ENCODE data around the gene POC1A. TPM values are rescaled to one million over a fixed set of nuclear protein-coding genes. Genes with fewer than 3 reads are reported as not detected.

The POC1A gene
- total and polyA plus RNA-seq, 8 donors = 0.37 to 1.1 (median 0.71) TPM

DNA sequence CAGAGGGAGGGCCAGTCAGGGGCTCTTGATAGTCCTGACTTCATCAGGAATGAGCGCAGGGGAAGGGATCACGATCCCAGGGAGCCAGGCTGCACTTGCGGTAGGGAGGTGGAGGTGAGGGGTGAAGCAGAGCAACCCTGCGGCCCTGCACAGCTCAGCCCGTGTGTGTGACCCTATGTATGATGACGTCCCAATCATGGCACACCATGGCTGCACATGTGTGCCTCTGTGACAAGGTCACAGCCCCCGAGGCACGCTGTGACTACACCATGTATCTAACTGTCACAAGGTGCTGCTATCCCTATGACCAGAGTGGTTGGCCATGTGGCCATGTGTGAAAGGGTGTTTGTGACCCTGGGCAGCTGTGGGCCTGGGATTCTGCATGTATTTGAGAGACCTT lies 30.5 kb upstream of the POC1A start:
- 74 to 85% methylated on average over 8 of the region's 8 CpGs for WGBS, 2 donors
- DNase-seq (no peak), ATAC-seq (no peak), FAIRE-seq (no peak)
- no peak overlapping the region for H3K27ac ChIP-seq
- no peak overlapping the region for H3K4me3 ChIP-seq
- no peaks in the 10 kb centered on the region for H3K4me1 ChIP-seq
- no peaks in the 10 kb centered on the region for H3K27me3 ChIP-seq
- no peaks in the 10 kb centered on the region for H3K9me3 ChIP-seq
- no peaks in the 10 kb centered on the region for H3K36me3 ChIP-seq
- TF ChIP-seq, protein P1, sequence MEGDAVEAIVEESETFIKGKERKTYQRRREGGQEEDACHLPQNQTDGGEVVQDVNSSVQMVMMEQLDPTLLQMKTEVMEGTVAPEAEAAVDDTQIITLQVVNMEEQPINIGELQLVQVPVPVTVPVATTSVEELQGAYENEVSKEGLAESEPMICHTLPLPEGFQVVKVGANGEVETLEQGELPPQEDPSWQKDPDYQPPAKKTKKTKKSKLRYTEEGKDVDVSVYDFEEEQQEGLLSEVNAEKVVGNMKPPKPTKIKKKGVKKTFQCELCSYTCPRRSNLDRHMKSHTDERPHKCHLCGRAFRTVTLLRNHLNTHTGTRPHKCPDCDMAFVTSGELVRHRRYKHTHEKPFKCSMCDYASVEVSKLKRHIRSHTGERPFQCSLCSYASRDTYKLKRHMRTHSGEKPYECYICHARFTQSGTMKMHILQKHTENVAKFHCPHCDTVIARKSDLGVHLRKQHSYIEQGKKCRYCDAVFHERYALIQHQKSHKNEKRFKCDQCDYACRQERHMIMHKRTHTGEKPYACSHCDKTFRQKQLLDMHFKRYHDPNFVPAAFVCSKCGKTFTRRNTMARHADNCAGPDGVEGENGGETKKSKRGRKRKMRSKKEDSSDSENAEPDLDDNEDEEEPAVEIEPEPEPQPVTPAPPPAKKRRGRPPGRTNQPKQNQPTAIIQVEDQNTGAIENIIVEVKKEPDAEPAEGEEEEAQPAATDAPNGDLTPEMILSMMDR (IDR thresholded peaks at IDR 0.05) = no peak
- intact Hi-C loops (cut with DNase I) = no loop called here

DNA sequence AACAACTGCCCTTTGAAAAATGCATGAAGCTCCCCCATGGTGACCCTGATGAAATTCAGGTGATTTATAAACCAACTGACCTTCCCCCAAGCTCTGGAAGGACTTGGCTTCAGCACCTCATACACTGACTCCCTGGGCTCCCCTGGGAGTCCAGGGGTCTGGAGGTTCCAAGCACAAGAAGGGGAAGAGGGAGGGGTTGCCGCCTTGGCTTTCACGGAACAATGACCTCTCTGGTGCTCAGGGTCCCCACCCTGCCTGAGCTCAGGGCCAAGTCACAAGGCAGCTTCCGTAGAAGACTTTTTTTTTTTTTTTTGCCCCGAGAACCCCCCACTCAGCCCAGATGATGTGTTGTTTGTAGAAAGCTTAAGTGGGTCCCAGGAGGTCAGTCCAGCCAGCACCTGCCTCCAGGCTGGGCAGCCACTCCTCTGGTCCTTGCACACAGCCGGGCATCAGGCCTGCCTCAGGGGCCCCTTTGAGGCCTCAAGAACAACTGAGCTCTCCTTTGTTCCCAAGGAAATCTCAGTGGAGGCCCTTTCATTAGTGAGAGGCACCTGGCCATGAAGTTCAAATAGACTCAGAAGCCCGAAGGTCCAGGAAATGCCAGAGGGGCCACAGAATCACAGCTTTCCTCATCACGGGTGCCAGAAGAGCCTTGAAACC lies 29.7 kb upstream of the POC1A start:
- DNase-seq = no peak
- Histone ChIP-seq H3K27me3 (no peaks in the 10 kb centered on the region), H3K36me3 (no peaks in the 10 kb centered on the region), H3K4me1 (no peaks in the 10 kb centered on the region), H3K4me3 (no peak overlapping the region), H3K27ac (no peak overlapping the region), H3K9me3 (no peaks in the 10 kb centered on the region)
- TF ChIP-seq, protein P1 (IDR thresholded peaks at IDR 0.05) = no peak
- no peak for ATAC-seq
- FAIRE-seq = no peak
- intact Hi-C loops (cut with DNase I) = no loop called here
- 86 to 87% methylated on average over 7 of the region's 7 CpGs for WGBS, 2 donors

DNA sequence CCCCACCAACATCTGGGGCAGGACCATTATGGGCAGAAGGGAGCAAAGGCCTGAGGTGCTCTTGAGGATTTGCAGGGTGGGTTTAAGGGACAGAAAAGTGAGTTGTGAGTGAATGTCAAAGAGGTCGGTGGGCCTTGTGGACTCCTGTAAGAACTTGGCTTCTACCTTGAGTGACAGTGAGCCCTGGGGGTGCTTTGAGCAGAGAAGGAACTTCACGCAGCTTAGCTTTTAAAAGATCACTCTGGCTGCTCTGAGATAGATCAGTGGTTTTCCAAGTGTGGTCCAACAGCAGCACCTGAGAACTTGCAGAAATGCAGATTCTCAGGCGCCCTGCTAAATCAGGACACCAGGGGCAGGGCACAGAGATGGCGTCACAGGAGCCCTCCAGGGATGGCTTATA lies 28.5 kb upstream of the POC1A start:
- FAIRE-seq (no peak), DNase-seq (no peak), ATAC-seq (no peak)
- H3K27me3 ChIP-seq = no peaks in the 10 kb centered on the region
- TF ChIP-seq, protein P1 (IDR thresholded peaks at IDR 0.05) = no peak
- H3K36me3 ChIP-seq = no peaks in the 10 kb centered on the region
- H3K9me3 ChIP-seq = no peaks in the 10 kb centered on the region
- H3K27ac ChIP-seq = no peak overlapping the region
- 72 to 87% methylated on average over 4 of the region's 4 CpGs for WGBS, 2 donors
- no peak overlapping the region for H3K4me3 ChIP-seq
- H3K4me1 ChIP-seq = no peaks in the 10 kb centered on the region
- intact Hi-C loops (cut with DNase I) = no loop called here

DNA sequence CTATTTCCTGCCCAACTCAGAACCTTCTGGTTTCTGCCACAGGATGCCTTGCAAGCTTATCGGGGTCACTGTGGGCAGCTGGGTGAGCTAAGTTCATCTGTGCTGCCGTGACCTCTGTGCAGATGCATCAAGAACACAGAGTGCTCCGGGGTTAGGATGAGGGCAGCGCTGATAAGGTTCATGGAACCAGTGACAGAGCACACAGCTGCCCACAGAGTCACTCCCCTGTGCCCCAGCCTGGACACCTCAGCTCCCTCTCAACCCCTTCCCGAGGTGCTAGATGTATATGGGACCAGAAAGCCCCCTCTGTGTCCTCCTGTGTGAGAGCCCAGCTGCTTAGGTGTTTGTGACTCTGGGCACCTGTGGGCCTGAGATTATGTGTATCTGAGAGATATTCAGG lies 28.0 kb upstream of the POC1A start:
- 67 to 70% methylated on average over 5 of the region's 5 CpGs for WGBS, 2 donors

DNA sequence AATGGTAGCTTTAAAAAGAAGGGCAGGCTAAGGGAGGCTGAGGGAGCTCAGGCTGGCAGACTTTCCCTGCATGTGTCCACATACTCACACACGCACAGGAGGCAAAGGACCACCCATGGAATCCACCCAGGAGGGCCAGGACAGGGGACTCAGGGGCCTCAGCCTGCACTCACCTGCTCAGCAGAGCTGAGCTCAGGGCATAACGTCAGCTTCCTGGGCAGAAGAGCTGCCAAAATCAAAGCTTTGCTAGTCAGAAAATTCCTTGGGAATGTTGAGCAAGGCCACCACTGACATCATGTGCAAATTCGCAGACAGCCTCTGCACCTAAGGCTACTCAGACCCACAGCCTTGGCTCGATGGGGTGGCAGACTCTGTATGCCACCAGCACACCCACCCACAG lies 27.3 kb upstream of the POC1A start:
- intact Hi-C loops (cut with DNase I) = no loop called here
- H3K27me3 ChIP-seq = no peaks in the 10 kb centered on the region
- WGBS, 2 donors = 53 to 68% methylated on average over 4 of the region's 4 CpGs
- FAIRE-seq (no peak), DNase-seq (no peak), ATAC-seq (peak in 2 of 4 donors; percentile 16 to 21)
- no peak overlapping the region for H3K4me3 ChIP-seq
- no peak overlapping the region for H3K27ac ChIP-seq
- TF ChIP-seq, protein P1 (IDR thresholded peaks at IDR 0.05) = no peak
- no peaks in the 10 kb centered on the region for H3K4me1 ChIP-seq
- H3K9me3 ChIP-seq = no peaks in the 10 kb centered on the region
- no peaks in the 10 kb centered on the region for H3K36me3 ChIP-seq

More for the DNA sequence above, 28.0 kb upstream of the POC1A start:
- no peak overlapping the region for H3K27ac ChIP-seq
- intact Hi-C loops (cut with DNase I) = no loop called here
- ATAC-seq (peak in 2 of 4 donors; percentile 13 to 34), DNase-seq (no peak), FAIRE-seq (no peak)
- no peaks in the 10 kb centered on the region for H3K9me3 ChIP-seq
- TF ChIP-seq, protein P1 (IDR thresholded peaks at IDR 0.05) = no peak
- no peaks in the 10 kb centered on the region for H3K36me3 ChIP-seq
- no peaks in the 10 kb centered on the region for H3K27me3 ChIP-seq
- H3K4me3 ChIP-seq = no peak overlapping the region
- H3K4me1 ChIP-seq = no peaks in the 10 kb centered on the region

Data from pancreas (tissue), 10 donors.